Liver (tissue), 9 donors: ENCODE results near the gene KLK7. TPM values are rescaled to one million over a fixed set of nuclear protein-coding genes. Genes with fewer than 3 reads are reported as not detected.

ENCODE experiments used
- DNase-seq: peaks from one replicate; pipeline ENCODE4 v3.0.0-alpha.2; 2017; ENCODE audit warnings: low spot score
- H3K27ac ChIP-seq, 2 donors: one replicate each; pipeline ENCODE4 v1.7.0; 2013; ENCODE audit warnings: inconsistent platforms in 2 of 2, low read length in 2 of 2, control low read depth in 1 of 2, low read depth in 1 of 2, mild to moderate bottlenecking in 1 of 2
- H3K27me3 ChIP-seq, 4 donors: one replicate each; pipeline versions ENCODE4 v1.6.1 to v1.7.0; 2013; ENCODE audit warnings: low read length in 3 of 4, inconsistent platforms in 1 of 4, mild to moderate bottlenecking in 1 of 4, moderate library complexity in 1 of 4; ENCODE audit not compliant: control insufficient read depth in 4 of 4, insufficient read depth in 4 of 4
- H3K36me3 ChIP-seq, 4 donors: one replicate each; pipeline versions ENCODE4 v1.6.1 to v1.7.0; 2013; ENCODE audit warnings: low read length in 3 of 4, mild to moderate bottlenecking in 3 of 4, low read depth in 1 of 4, moderate library complexity in 1 of 4; ENCODE audit not compliant: control insufficient read depth in 4 of 4, insufficient read depth in 3 of 4
- H3K4me1 ChIP-seq, 4 donors: one replicate each; pipeline versions ENCODE4 v1.6.1 to v1.7.0; 2013; ENCODE audit warnings: low read length in 3 of 4, mild to moderate bottlenecking in 3 of 4, moderate library complexity in 1 of 4; ENCODE audit not compliant: control insufficient read depth in 4 of 4, insufficient read depth in 4 of 4
- H3K4me3 ChIP-seq, 3 donors: one replicate each; pipeline versions ENCODE4 v1.6.1 to v1.7.0; 2013; ENCODE audit warnings: low read length in 3 of 3, control low read depth in 1 of 3, low read depth in 1 of 3, mild to moderate bottlenecking in 1 of 3
- H3K9ac ChIP-seq, 2 donors: one replicate each; pipeline ENCODE4 v1.7.0; 2013; ENCODE audit warnings: low read length in 2 of 2, mild to moderate bottlenecking in 2 of 2, moderate library complexity in 2 of 2, control low read depth in 1 of 2, low read depth in 1 of 2
- H3K9me3 ChIP-seq, 4 donors: one replicate each; pipeline versions ENCODE4 v1.6.1 to v1.7.0; 2013; ENCODE audit warnings: low read length in 3 of 4; ENCODE audit not compliant: control insufficient read depth in 4 of 4
- FOXA1 ChIP-seq: IDR thresholded peaks from 2 replicates; pipeline ENCODE4 v1.6.1; 2016; ENCODE audit warnings: antibody characterized with exemption
- FOXA2 ChIP-seq: IDR thresholded peaks from 2 replicates; pipeline ENCODE4 v1.6.1; 2016; ENCODE audit warnings: antibody characterized with exemption
- GABPA ChIP-seq, 2 donors: IDR thresholded peaks in 1 of 2; conservative IDR thresholded peaks in 1 of 2; 2 replicates each; pipeline ENCODE4 v1.6.1; 2016; ENCODE audit warnings: antibody characterized with exemption in 2 of 2, mild to moderate bottlenecking in 1 of 2, moderate library complexity in 1 of 2
- HNF4A ChIP-seq, 2 donors: conservative IDR thresholded peaks; 2 replicates each; pipeline ENCODE4 v1.6.1; 2016; ENCODE audit warnings: antibody characterized with exemption in 2 of 2, mild to moderate bottlenecking in 2 of 2
- HNF4G ChIP-seq: IDR thresholded peaks from 2 replicates; pipeline ENCODE4 v1.6.1; 2016; ENCODE audit warnings: antibody characterized with exemption
- JUND ChIP-seq, 2 donors: IDR thresholded peaks; 2 replicates each; pipeline ENCODE4 v1.6.1; 2016; ENCODE audit warnings: antibody characterized with exemption in 2 of 2
- NR2F2 ChIP-seq: IDR thresholded peaks from 2 replicates; pipeline ENCODE4 v1.6.1; 2016; ENCODE audit warnings: antibody characterized with exemption
- RAD21 ChIP-seq, 2 donors: IDR thresholded peaks; 2 replicates each; pipeline ENCODE4 v1.6.1; 2016; ENCODE audit warnings: antibody characterized with exemption in 2 of 2, mild to moderate bottlenecking in 2 of 2
- SP1 ChIP-seq: IDR thresholded peaks from 2 replicates; pipeline ENCODE4 v1.6.1; 2018; ENCODE audit warnings: antibody characterized with exemption, mild to moderate bottlenecking
- YY1 ChIP-seq: IDR thresholded peaks from 2 replicates; pipeline ENCODE4 v1.6.1; 2016; ENCODE audit warnings: antibody characterized with exemption, mild to moderate bottlenecking
- WGBS: extraction: QIAGEN DNeasy Blood & Tissue Kit; methylation state at CpG from one replicate; pipeline ENCODE4 v1.1.7; 2013; 5-methylcytosine and 5-hydroxymethylcytosine counted together
- polyA plus RNA-seq, 2 donors: library from polyadenylated mRNA; stranded (reverse) in 1 of 2; unstranded in 1 of 2; fragments of 200-250 nt in 1 of 2; fragments of >200 nt in 1 of 2; fragmentation: Nextera tagmentation in 1 of 2; extraction: Ambion mirVana in 1 of 2; gene quantifications; one replicate each; pipeline versions ENCODE4 v1.2.1 to v1.2.3, GENCODE V29; 2013 to 2015
- total RNA-seq, 2 donors: library from RNA; depleted of rRNA; stranded (reverse); fragments of >200 nt; gene quantifications; one replicate each; pipeline ENCODE4 v1.2.3, GENCODE V29; 2014
- TF ChIP-seq, protein P1 (sequence below): fragments of 150-350 bp; IDR thresholded peaks from 2 replicates; pipeline ENCODE4 v1.5.1; 2017; ENCODE audit warnings: improper control_type of control experiment, low read depth, low read length; ENCODE audit not compliant: missing input control
- TF ChIP-seq, protein P2 (sequence below): IDR thresholded peaks from 2 replicates; pipeline ENCODE4 v1.6.1; 2016; ENCODE audit warnings: antibody characterized with exemption
- donor health status: healthy.
- donor health status: healthy.
- donor health status: healthy.
- donor health status: healthy.
- donor health status: healthy.

KLK7 gene
- total and polyA plus RNA-seq, 4 donors = not detected

DNA sequence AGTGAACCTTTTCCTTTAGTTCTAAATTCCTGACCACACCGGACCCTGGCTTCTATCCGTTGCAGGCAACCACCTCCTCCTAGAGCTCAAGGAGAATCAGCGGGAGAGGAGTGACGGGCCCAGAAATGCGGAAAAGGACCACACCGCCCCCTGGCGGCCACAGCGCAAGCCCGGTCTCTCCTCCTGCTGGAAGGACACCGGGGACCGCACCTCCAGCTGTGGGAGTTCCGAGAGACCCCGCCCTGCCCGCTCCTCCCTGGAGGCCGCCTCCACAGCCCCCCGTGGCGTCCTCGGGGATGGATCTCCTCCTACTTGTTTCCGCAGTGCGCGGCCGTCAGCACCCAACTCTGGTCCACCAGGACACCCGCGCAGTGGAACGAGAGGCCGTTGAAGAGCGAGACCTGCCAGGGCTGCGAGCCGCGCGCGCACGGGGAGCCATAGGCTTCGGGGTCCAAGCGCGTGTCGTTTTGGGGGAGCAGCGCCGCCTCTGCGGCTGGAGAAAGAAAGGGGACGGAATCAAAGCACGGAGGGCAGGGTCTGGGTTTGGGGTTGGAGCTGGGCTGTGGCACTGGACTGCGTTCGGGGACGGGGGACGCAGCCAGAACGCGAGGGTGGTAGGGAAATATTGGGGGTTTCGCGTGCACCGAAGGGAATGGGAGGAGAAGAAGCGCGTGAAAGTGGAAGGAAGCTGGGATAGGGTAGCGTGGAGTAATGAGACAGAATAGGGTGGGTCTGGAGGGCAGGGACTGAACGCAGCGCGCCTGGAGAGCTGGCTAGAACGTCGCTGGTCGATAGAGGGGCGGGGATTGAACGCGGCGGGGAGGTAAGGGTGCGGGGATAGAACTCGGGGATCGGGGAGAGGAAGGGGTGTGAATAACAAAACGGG lies 33.3 kb upstream of the KLK7 start:
- peaks cover 0 to 13% (median 5%) of the 10 kb centered on the region in 4 donors for H3K4me1 ChIP-seq
- peaks cover 0 to 4% (median 3%) of the 10 kb centered on the region in 4 donors for H3K27me3 ChIP-seq
- no peak overlapping the region for H3K9ac ChIP-seq
- no peaks in the 10 kb centered on the region for H3K36me3 ChIP-seq
- H3K4me3 ChIP-seq = no peak overlapping the region
- 3% methylated on average over 68 of the region's 68 CpGs for WGBS
- H3K27ac ChIP-seq = no peak overlapping the region
- no peaks in the 10 kb centered on the region for H3K9me3 ChIP-seq
- TF ChIP-seq GABPA (IDR thresholded peaks at IDR 0.05 in 1 of 2, conservative IDR thresholded peaks at IDR 0.05 in 1 of 2) (no peak), HNF4A (conservative IDR thresholded peaks at IDR 0.05) (no peak), FOXA1 (no peak), JUND (IDR thresholded peaks at IDR 0.05) (no peak), RAD21 (IDR thresholded peaks at IDR 0.05) (peak in 1 of 2 donors; percentile 19)
- TF ChIP-seq, protein P1, sequence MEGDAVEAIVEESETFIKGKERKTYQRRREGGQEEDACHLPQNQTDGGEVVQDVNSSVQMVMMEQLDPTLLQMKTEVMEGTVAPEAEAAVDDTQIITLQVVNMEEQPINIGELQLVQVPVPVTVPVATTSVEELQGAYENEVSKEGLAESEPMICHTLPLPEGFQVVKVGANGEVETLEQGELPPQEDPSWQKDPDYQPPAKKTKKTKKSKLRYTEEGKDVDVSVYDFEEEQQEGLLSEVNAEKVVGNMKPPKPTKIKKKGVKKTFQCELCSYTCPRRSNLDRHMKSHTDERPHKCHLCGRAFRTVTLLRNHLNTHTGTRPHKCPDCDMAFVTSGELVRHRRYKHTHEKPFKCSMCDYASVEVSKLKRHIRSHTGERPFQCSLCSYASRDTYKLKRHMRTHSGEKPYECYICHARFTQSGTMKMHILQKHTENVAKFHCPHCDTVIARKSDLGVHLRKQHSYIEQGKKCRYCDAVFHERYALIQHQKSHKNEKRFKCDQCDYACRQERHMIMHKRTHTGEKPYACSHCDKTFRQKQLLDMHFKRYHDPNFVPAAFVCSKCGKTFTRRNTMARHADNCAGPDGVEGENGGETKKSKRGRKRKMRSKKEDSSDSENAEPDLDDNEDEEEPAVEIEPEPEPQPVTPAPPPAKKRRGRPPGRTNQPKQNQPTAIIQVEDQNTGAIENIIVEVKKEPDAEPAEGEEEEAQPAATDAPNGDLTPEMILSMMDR = peak; percentile 42
- DNase-seq = peak; percentile 64

- H3K4me3 ChIP-seq = no peak overlapping the region
- H3K27me3 ChIP-seq = peaks cover 0 to 4% (median 3%) of the 10 kb centered on the region in 4 donors
- no peak overlapping the region for H3K9ac ChIP-seq
- no peaks in the 10 kb centered on the region for H3K9me3 ChIP-seq
- DNase-seq = no peak
- peaks cover 0 to 13% (median 5%) of the 10 kb centered on the region in 4 donors for H3K4me1 ChIP-seq
- no peaks in the 10 kb centered on the region for H3K36me3 ChIP-seq
- 86% methylated on average over 19 of the region's 19 CpGs for WGBS
- no peak for TF ChIP-seq SP1
- TF ChIP-seq HNF4G = no peak
- TF ChIP-seq, protein P2, sequence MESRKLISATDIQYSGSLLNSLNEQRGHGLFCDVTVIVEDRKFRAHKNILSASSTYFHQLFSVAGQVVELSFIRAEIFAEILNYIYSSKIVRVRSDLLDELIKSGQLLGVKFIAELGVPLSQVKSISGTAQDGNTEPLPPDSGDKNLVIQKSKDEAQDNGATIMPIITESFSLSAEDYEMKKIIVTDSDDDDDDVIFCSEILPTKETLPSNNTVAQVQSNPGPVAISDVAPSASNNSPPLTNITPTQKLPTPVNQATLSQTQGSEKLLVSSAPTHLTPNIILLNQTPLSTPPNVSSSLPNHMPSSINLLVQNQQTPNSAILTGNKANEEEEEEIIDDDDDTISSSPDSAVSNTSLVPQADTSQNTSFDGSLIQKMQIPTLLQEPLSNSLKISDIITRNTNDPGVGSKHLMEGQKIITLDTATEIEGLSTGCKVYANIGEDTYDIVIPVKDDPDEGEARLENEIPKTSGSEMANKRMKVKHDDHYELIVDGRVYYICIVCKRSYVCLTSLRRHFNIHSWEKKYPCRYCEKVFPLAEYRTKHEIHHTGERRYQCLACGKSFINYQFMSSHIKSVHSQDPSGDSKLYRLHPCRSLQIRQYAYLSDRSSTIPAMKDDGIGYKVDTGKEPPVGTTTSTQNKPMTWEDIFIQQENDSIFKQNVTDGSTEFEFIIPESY = no peak
- no peak for TF ChIP-seq NR2F2
- TF ChIP-seq FOXA1 = no peak
- TF ChIP-seq, protein P1 = no peak
- TF ChIP-seq JUND (IDR thresholded peaks at IDR 0.05) = no peak
- TF ChIP-seq FOXA2 = no peak
- TF ChIP-seq HNF4A (conservative IDR thresholded peaks at IDR 0.05) = no peak
- TF ChIP-seq YY1 = no peak
- H3K27ac ChIP-seq = no peak overlapping the region
Observed at GRCh38 chr19:51015691-51016267, 32.1 kb upstream of the KLK7 start.
